ENCODE data around the gene DGKD. TPM values are rescaled to one million over a fixed set of nuclear protein-coding genes. Genes with fewer than 3 reads are reported as not detected.

Gene DGKD
- total RNA-seq, 1 donor from 2014 or later: 10.3 TPM

GRCh38 chr2:233501198-233502076 lies 147.1 kb downstream of the DGKD start:
- no peak for TF ChIP-seq CTCF (conservative IDR thresholded peaks at IDR 0.05; ENCODE audit: low read depth, low read length)
- no peak for DNase-seq (ENCODE audit: low read depth)
- H3K4me3 ChIP-seq (ENCODE audit: low read depth, low read length): no peak overlapping the region

- no peak for DNase-seq (ENCODE audit: low read depth)
- TF ChIP-seq CTCF (conservative IDR thresholded peaks at IDR 0.05; ENCODE audit: low read depth, low read length): no peak
- no peak overlapping the region for H3K4me3 ChIP-seq (ENCODE audit: low read depth, low read length)
These were observed 149.2 kb downstream of the DGKD start for GRCh38 chr2:233503481-233503880.

GRCh38 chr2:233503947-233504637 lies 149.8 kb downstream of the DGKD start:
- TF ChIP-seq CTCF (conservative IDR thresholded peaks at IDR 0.05; ENCODE audit: low read depth, low read length): no peak
- DNase-seq (ENCODE audit: low read depth): no peak
- H3K4me3 ChIP-seq (ENCODE audit: low read depth, low read length): no peak overlapping the region

GRCh38 chr2:233513953-233514655 lies 159.8 kb downstream of the DGKD start:
- no peak for TF ChIP-seq CTCF (conservative IDR thresholded peaks at IDR 0.05; ENCODE audit: low read depth, low read length)

GRCh38 chr2:233519787-233520611 lies 165.7 kb downstream of the DGKD start:
- TF ChIP-seq CTCF (conservative IDR thresholded peaks at IDR 0.05; ENCODE audit: low read depth, low read length): no peak
- no peak overlapping the region for H3K4me3 ChIP-seq (ENCODE audit: low read depth, low read length)
- no peak for DNase-seq (ENCODE audit: low read depth)

More at GRCh38 chr2:233513953-233514655, 159.8 kb downstream of the DGKD start:
- no peak for DNase-seq (ENCODE audit: low read depth)
- no peak overlapping the region for H3K4me3 ChIP-seq (ENCODE audit: low read depth, low read length)

Other genes with a start within 250 kb of the DGKD start
- 29.4 and 29.9 TPM in 2 replicates for gene ATG16L1, start 102.8 kb upstream of the DGKD start, total RNA-seq
- gene SAG, start 46.7 kb upstream of the DGKD start, total RNA-seq: not detected in 2 replicates
- gene USP40, start 212.3 kb downstream of the DGKD start, total RNA-seq: 19.8 and 33.6 TPM in 2 replicates